GM12878 (cell line): ENCODE results near the gene SSBP1.

Source experiments
- E4F1 ChIP-seq: fragments of 450-650 bp; IDR thresholded peaks from 2 replicates; pipeline ENCODE4 v1.6.1; 2018; ENCODE audit warnings: borderline replicate concordance, mild to moderate bottlenecking; ENCODE audit not compliant: partially characterized antibody
- EZH2 ChIP-seq: IDR thresholded peaks from 2 replicates; pipeline ENCODE4 v1.6.1; 2012; ENCODE audit warnings: low read depth, mild to moderate bottlenecking, control low read depth, inconsistent platforms, low read length, borderline replicate concordance; ENCODE audit not compliant: control insufficient read depth
- NR2F1 ChIP-seq: fragments of 450-650 bp; conservative IDR thresholded peaks from 2 replicates; pipeline ENCODE4 v1.6.1; 2017; ENCODE audit warnings: mild to moderate bottlenecking
- RCOR1 ChIP-seq: conservative IDR thresholded peaks from 2 replicates; pipeline ENCODE4 v1.6.1; 2012; ENCODE audit warnings: low read depth, low read length, improper control_type of control experiment
- SMC3 ChIP-seq: IDR thresholded peaks from 2 replicates; pipeline ENCODE4 v1.6.1; 2011; ENCODE audit warnings: low read length, improper control_type of control experiment, borderline replicate concordance
- TF ChIP-seq, protein P1 (sequence below), 3 experiments: IDR thresholded peaks in 2 of 3; conservative IDR thresholded peaks in 1 of 3; 2 replicates each; pipeline ENCODE4 v1.5.1; 2011; ENCODE audit warnings: low read depth in 3 of 3, low read length in 3 of 3, mild to moderate bottlenecking in 3 of 3, control low read depth in 2 of 3, moderate library complexity in 2 of 3, inconsistent platforms in 1 of 3, mixed read lengths in 1 of 3; ENCODE audit not compliant: control insufficient read depth in 2 of 3, insufficient read depth in 1 of 3; ENCODE audit errors: extremely low read depth in 1 of 3
- TF ChIP-seq, protein P2 (sequence below): fragments of 450-650 bp; IDR thresholded peaks from 2 replicates; pipeline ENCODE4 v1.6.1; 2017; ENCODE audit warnings: mild to moderate bottlenecking

DNA sequence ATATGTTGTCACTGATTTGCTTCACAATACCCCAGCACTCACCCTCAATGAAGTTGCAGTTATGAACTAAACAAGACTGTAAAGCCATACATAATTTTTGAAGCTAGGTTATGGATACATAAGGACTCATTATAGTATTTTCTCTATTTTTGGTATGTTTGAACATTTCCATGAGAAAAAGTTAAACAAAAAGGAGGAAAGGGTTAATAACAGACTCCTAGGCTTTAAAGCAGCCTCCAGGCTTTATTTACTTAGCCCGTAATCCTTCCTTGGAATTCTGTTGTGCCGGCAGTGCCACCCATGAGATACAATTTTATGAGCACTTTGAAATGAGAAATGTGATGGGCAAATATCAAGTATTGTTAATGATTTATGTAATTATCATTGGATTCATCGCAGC, 34.0 kb upstream of the SSBP1 start:
- TF ChIP-seq, protein P1, sequence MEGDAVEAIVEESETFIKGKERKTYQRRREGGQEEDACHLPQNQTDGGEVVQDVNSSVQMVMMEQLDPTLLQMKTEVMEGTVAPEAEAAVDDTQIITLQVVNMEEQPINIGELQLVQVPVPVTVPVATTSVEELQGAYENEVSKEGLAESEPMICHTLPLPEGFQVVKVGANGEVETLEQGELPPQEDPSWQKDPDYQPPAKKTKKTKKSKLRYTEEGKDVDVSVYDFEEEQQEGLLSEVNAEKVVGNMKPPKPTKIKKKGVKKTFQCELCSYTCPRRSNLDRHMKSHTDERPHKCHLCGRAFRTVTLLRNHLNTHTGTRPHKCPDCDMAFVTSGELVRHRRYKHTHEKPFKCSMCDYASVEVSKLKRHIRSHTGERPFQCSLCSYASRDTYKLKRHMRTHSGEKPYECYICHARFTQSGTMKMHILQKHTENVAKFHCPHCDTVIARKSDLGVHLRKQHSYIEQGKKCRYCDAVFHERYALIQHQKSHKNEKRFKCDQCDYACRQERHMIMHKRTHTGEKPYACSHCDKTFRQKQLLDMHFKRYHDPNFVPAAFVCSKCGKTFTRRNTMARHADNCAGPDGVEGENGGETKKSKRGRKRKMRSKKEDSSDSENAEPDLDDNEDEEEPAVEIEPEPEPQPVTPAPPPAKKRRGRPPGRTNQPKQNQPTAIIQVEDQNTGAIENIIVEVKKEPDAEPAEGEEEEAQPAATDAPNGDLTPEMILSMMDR (IDR thresholded peaks at IDR 0.05 in 2 of 3, conservative IDR thresholded peaks at IDR 0.05 in 1 of 3; ENCODE audit: control insufficient read depth in 2 of 3, extremely low read depth in 1 of 3, insufficient read depth in 1 of 3, low read depth in 3 of 3, low read length in 3 of 3): no peak
- TF ChIP-seq E4F1: no peak
- no peak for TF ChIP-seq NR2F1
- no peak for TF ChIP-seq EZH2
- TF ChIP-seq RCOR1: no peak
- TF ChIP-seq SMC3: no peak
- TF ChIP-seq, protein P2, sequence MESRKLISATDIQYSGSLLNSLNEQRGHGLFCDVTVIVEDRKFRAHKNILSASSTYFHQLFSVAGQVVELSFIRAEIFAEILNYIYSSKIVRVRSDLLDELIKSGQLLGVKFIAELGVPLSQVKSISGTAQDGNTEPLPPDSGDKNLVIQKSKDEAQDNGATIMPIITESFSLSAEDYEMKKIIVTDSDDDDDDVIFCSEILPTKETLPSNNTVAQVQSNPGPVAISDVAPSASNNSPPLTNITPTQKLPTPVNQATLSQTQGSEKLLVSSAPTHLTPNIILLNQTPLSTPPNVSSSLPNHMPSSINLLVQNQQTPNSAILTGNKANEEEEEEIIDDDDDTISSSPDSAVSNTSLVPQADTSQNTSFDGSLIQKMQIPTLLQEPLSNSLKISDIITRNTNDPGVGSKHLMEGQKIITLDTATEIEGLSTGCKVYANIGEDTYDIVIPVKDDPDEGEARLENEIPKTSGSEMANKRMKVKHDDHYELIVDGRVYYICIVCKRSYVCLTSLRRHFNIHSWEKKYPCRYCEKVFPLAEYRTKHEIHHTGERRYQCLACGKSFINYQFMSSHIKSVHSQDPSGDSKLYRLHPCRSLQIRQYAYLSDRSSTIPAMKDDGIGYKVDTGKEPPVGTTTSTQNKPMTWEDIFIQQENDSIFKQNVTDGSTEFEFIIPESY: no peak
